NCI-H1417 treated with DMSO at 0.1 percent for 48 hours (cell line): ENCODE data around the gene SREBF2.
"Not testable (repeated sequence)": the region's sequence is repeated elsewhere in the genome, so short reads cannot be mapped to it uniquely, and the experiment has no call there.

Experiments used
- DNase-seq: peaks from one replicate; lab custom pipeline; 2025; lab: John Stamatoyannopoulos, UW

SREBF2 gene

GRCh38 chr22:41842996-41843970 is 10.4 kb downstream of the SREBF2 start:
- DNase-seq = no peak

GRCh38 chr22:41844036-41844435 is 11.1 kb downstream of the SREBF2 start:
- DNase-seq = no peak

- DNase-seq = no peak
Observed at GRCh38 chr22:41844513-41844912, 11.6 kb downstream of the SREBF2 start.

- DNase-seq = no peak
Observed at GRCh38 chr22:41845380-41846267, 12.7 kb downstream of the SREBF2 start.

GRCh38 chr22:41846268-41846987 is 13.5 kb downstream of the SREBF2 start:
- DNase-seq = no peak

GRCh38 chr22:41847300-41847699 is 14.4 kb downstream of the SREBF2 start:
- no peak for DNase-seq

GRCh38 chr22:41848468-41848867 is 15.6 kb downstream of the SREBF2 start:
- no peak for DNase-seq

- DNase-seq = no peak
Observed at GRCh38 chr22:41856469-41856868, 23.6 kb downstream of the SREBF2 start.

GRCh38 chr22:41857155-41857859 is 24.4 kb downstream of the SREBF2 start:
- DNase-seq = no peak

- no peak for DNase-seq
Observed at GRCh38 chr22:41857860-41858199, 24.9 kb downstream of the SREBF2 start.

- DNase-seq = no peak
Observed at GRCh38 chr22:41862160-41862529, 29.2 kb downstream of the SREBF2 start.

- DNase-seq = no peak
Observed at GRCh38 chr22:41862530-41863266, 29.8 kb downstream of the SREBF2 start.

GRCh38 chr22:41863472-41863871 is 30.6 kb downstream of the SREBF2 start:
- no peak for DNase-seq

GRCh38 chr22:41868556-41868955 is 35.7 kb downstream of the SREBF2 start:
- no peak for DNase-seq

- not testable (repeated sequence) for DNase-seq
Observed at GRCh38 chr22:41870081-41870480, 37.2 kb downstream of the SREBF2 start.

- no peak for DNase-seq
Observed at GRCh38 chr22:41870786-41871185, 37.9 kb downstream of the SREBF2 start.

GRCh38 chr22:41873391-41873790 is 40.5 kb downstream of the SREBF2 start:
- DNase-seq = no peak

- no peak for DNase-seq
Observed at GRCh38 chr22:41874090-41874489, 41.2 kb downstream of the SREBF2 start.

GRCh38 chr22:41875531-41876270 is 42.8 kb downstream of the SREBF2 start:
- no peak for DNase-seq

- no peak for DNase-seq
Observed at GRCh38 chr22:41876275-41876674, 43.4 kb downstream of the SREBF2 start.
